SU-DHL-6 (cell line): ENCODE results near the gene ISM1.

Experiments
- H2AFZ ChIP-seq: fragments of 200-600 bp; sonication (generic); 2 replicates; pipeline ENCODE4 v1.6.1; 2014; ENCODE audit warnings: low read depth, mild to moderate bottlenecking, moderate library complexity, mixed read lengths, antibody characterized with exemption, low read length; ENCODE audit not compliant: severe bottlenecking
- H3F3A ChIP-seq: fragments of 200-600 bp; shearing (Covaris generic); 2 replicates; pipeline ENCODE4 v1.6.0; 2016; ENCODE audit warnings: antibody characterized with exemption, mild to moderate bottlenecking; ENCODE audit not compliant: insufficient read depth
- H3K27ac ChIP-seq: fragments of 200-600 bp; sonication (generic); 2 replicates; pipeline ENCODE4 v1.5.1; 2016; ENCODE audit warnings: low read depth, mild to moderate bottlenecking, low read length, moderate library complexity, mixed read lengths
- H3K27me3 ChIP-seq: fragments of 200-600 bp; sonication (generic), shearing (Covaris generic); 2 replicates; pipeline ENCODE4 v1.6.0; 2014; ENCODE audit warnings: mild to moderate bottlenecking, low read length
- H3K36me3 ChIP-seq: fragments of 200-600 bp; sonication (generic); 2 replicates; pipeline ENCODE4 v1.6.1; 2014; ENCODE audit warnings: mild to moderate bottlenecking, low read length, mixed read lengths
- H3K4me2 ChIP-seq: fragments of 300-600, 200-600 bp; shearing (Covaris generic), sonication (generic); 2 replicates; pipeline ENCODE4 v1.6.0; 2014; ENCODE audit warnings: low read length, low read depth, mild to moderate bottlenecking; ENCODE audit not compliant: poor library complexity, severe bottlenecking
- H3K4me3 ChIP-seq: fragments of 200-600 bp; sonication (generic); 2 replicates; pipeline ENCODE4 v1.5.1; 2014; ENCODE audit warnings: antibody characterized with exemption, low read length, mild to moderate bottlenecking, mixed read lengths; ENCODE audit not compliant: insufficient read depth, poor library complexity, severe bottlenecking
- H3K79me2 ChIP-seq: fragments of 200-600 bp; sonication (generic); 2 replicates; pipeline ENCODE4 v1.6.1; 2014; ENCODE audit warnings: mild to moderate bottlenecking, low read length, moderate library complexity; ENCODE audit not compliant: insufficient read depth
- H3K9ac ChIP-seq: fragments of 200-600 bp; sonication (generic); 2 replicates; pipeline ENCODE4 v1.7.0; 2014; ENCODE audit warnings: mild to moderate bottlenecking, low read length
- H3K9me2 ChIP-seq: fragments of 200-600 bp; sonication (generic); replicated peaks from 2 replicates; pipeline ENCODE4 v1.6.1; 2014; ENCODE audit warnings: low read length; ENCODE audit not compliant: insufficient read depth
- H3K9me3 ChIP-seq: fragments of 200-600 bp; sonication (generic); 2 replicates; pipeline ENCODE4 v1.6.1; 2014; ENCODE audit warnings: low read length, mixed read lengths; ENCODE audit not compliant: insufficient read depth
- H4K20me1 ChIP-seq: fragments of 200-600 bp; sonication (generic); 2 replicates; pipeline ENCODE4 v1.6.1; 2014; ENCODE audit warnings: low read depth, mild to moderate bottlenecking, antibody characterized with exemption, low read length, moderate library complexity, mixed read lengths
- CTCF ChIP-seq: fragments of 200-600 bp; sonication (generic); IDR thresholded peaks from one replicate; pipeline ENCODE4 v1.5.1; 2017; ENCODE audit warnings: antibody characterized with exemption, mild to moderate bottlenecking, low read length, moderate library complexity; ENCODE audit not compliant: insufficient read depth, poor library complexity, severe bottlenecking
- EZH2phosphoT487 ChIP-seq: fragments of 200-600 bp; sonication (generic), shearing (Covaris generic); conservative IDR thresholded peaks from 2 replicates; pipeline ENCODE4 v1.6.1; 2018; ENCODE audit warnings: mild to moderate bottlenecking, antibody characterized with exemption, low read length, moderate library complexity, mixed read lengths

The ISM1 gene

DNA sequence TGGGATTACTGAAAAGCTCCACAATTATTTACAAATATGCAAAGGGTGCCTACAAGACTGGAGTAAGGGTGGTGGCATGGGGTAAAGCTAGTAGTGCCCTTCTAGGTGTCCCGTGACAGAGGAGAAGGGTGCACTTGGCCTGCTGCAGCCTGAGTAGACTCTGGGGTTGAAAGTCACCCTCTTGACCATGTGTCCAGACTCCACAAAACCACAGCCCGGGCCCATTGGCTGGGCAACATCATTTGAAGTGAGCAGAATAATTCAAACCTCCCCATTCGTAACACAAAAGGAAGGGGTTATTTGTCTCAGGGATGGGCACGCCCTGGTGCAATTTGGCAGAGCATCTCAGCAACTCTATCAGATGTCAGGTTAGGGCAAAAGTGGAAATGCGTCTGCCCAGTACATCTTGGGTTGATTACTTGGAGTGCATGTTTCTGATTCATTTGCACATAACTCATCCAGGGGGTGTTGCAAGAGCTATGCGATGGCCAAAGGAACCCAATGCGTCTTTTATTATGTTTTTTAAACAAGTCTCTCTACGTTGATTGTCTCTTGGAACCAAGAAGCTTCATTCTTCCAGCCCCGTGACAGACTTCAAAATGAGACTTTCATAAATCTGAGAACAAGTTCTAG lies 56.7 kb downstream of the ISM1 start:
- Histone ChIP-seq H3K9me2 (no peaks in the 10 kb centered on the region; the same call in 1 of the 2 replicates), H3F3A (no peaks in the 10 kb centered on the region), H3K4me2 (no peak overlapping the region), H3K27ac (no peak overlapping the region), H3K9ac (no peak overlapping the region), H3K9me3 (no peaks in the 10 kb centered on the region), H3K4me3 (no peak overlapping the region), H3K79me2 (no peaks in the 10 kb centered on the region), H3K27me3 (no peaks in the 10 kb centered on the region), H4K20me1 (no peaks in the 10 kb centered on the region), H2AFZ (no peak overlapping the region), H3K36me3 (no peaks in the 10 kb centered on the region)
- TF ChIP-seq EZH2phosphoT487, result no peak
- no peak for TF ChIP-seq CTCF

GRCh38 chr20:13278812-13279570 lies 57.9 kb downstream of the ISM1 start:
- no peak overlapping the region for H3K9ac ChIP-seq
- TF ChIP-seq CTCF (no peak), EZH2phosphoT487 (no peak)
- no peaks in the 10 kb centered on the region for H4K20me1 ChIP-seq
- no peaks in the 10 kb centered on the region for H3K79me2 ChIP-seq
- no peak overlapping the region for H3K4me3 ChIP-seq
- H3K27me3 ChIP-seq, result no peaks in the 10 kb centered on the region
- no peaks in the 10 kb centered on the region for H3K9me3 ChIP-seq
- no peaks in the 10 kb centered on the region; the same call in 1 of the 2 replicates for H3K9me2 ChIP-seq
- H3F3A ChIP-seq, result no peaks in the 10 kb centered on the region
- H3K36me3 ChIP-seq, result no peaks in the 10 kb centered on the region
- H3K4me2 ChIP-seq, result no peak overlapping the region
- no peak overlapping the region for H3K27ac ChIP-seq
- no peak overlapping the region for H2AFZ ChIP-seq

DNA sequence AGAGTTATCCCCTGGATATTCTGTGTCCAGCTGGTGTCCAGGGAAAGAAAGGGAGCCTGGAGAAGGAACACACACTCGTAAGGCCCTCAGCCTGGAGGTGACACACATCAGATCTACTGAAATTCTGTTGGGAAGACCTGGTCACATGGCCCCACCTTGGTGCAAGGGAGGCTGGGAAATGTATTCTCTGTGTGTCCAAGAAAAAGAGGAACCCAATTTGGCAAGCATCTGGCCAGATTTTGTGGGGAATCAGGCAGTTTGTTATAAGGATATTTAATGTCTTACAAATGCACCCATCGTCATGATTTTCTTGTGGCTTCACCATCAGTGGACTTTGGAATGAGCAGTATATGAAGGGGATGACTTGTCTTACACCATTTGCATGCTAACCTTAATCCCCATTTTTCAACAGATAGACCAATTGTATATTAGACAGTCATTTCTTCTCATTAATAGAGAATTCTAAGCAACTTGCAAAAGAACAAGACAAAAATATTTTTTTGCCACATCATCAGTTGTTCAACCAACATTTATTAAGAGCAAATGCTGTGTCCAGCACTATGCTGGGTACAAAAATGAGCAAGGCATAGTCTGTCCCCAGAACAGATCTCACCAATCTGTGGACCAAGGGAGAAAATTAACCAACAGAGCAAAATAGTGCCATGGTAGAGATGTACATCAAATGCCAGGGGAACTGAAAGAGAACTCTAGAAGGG lies 59.7 kb downstream of the ISM1 start:
- no peak for TF ChIP-seq EZH2phosphoT487
- no peak for TF ChIP-seq CTCF
- Histone ChIP-seq H2AFZ (no peak overlapping the region), H4K20me1 (no peaks in the 10 kb centered on the region), H3K27ac (no peak overlapping the region), H3K79me2 (no peaks in the 10 kb centered on the region), H3K9me2 (no peaks in the 10 kb centered on the region; the same call in 1 of the 2 replicates), H3K4me3 (no peak overlapping the region), H3F3A (no peaks in the 10 kb centered on the region), H3K9me3 (no peaks in the 10 kb centered on the region), H3K27me3 (no peaks in the 10 kb centered on the region), H3K4me2 (no peak overlapping the region), H3K36me3 (no peaks in the 10 kb centered on the region), H3K9ac (no peak overlapping the region)
